Testis (tissue), 2 donors: Measurements from ENCODE around the gene CCDC9.

Experiments
- CTCF ChIP-seq, 3 experiments: fragments of 450-650 bp in 2 of 3; fragments of 200-600 bp in 1 of 3; sonication (generic) in 1 of 3; IDR thresholded peaks; one replicate each; pipeline ENCODE4 v1.5.1; 2016 to 2019; ENCODE audit warnings: antibody characterized with exemption in 3 of 3, mild to moderate bottlenecking in 2 of 3, moderate library complexity in 1 of 3
- POLR2A ChIP-seq: fragments of 450-650 bp; IDR thresholded peaks from one replicate; pipeline ENCODE4 v1.6.1; 2017; ENCODE audit warnings: antibody characterized with exemption, mild to moderate bottlenecking, moderate library complexity

GRCh38 chr19:47303966-47304365 lies 47.6 kb downstream of the CCDC9 start:
- no peak for TF ChIP-seq CTCF (IDR thresholded peaks at IDR 0.05)
- no peak for TF ChIP-seq POLR2A
